Prostate gland (tissue), 2 donors: ENCODE measurements around the gene XRCC4. TPM values are rescaled to one million over a fixed set of nuclear protein-coding genes. Genes with fewer than 3 reads are reported as not detected.

Source experiments
- DNase-seq: peaks from one replicate; pipeline ENCODE4 v3.0.0-alpha.2; 2019; ENCODE audit warnings: low spot score
- H3K27ac ChIP-seq, 2 donors: fragments of 200-600 bp; sonication (generic); 2 replicates each; pipeline ENCODE4 v1.5.1; 2017 to 2019
- H3K27me3 ChIP-seq: fragments of 200-600 bp; sonication (generic); replicated peaks from 2 replicates; pipeline ENCODE4 v1.5.1; 2019; ENCODE audit not compliant: insufficient read depth
- H3K36me3 ChIP-seq, 2 donors: fragments of 200-600 bp; sonication (generic); 1 replicate in 1 of 2; 2 replicates in 1 of 2; pipeline versions ENCODE4 v1.5.1 to v1.8.1; 2017 to 2019
- H3K4me1 ChIP-seq: fragments of 200-600 bp; sonication (generic); replicated peaks from 2 replicates; pipeline ENCODE4 v1.5.1; 2019
- H3K4me3 ChIP-seq, 2 donors: fragments of 200-600 bp; sonication (generic); 2 replicates each; pipeline ENCODE4 v1.5.1; 2017 to 2019
- H3K9me3 ChIP-seq: fragments of 200-600 bp; sonication (generic); 2 replicates; pipeline ENCODE4 v1.5.1; 2017
- POLR2A ChIP-seq: fragments of 450-650 bp; IDR thresholded peaks from one replicate; pipeline ENCODE4 v1.6.1; 2016; ENCODE audit warnings: antibody characterized with exemption, mild to moderate bottlenecking
- POLR2AphosphoS5 ChIP-seq: sonication (generic); formaldehyde crosslinking; IDR thresholded peaks from one replicate; pipeline ENCODE4 v1.6.1; 2017; ENCODE audit warnings: antibody characterized with exemption
- WGBS: methylation state at CpG from one replicate; pipeline ENCODE4 v1.1.5; 2018; 5-methylcytosine and 5-hydroxymethylcytosine counted together
- intact Hi-C: fragments of 100-400 bp; cut with DNase I; formaldehyde crosslinking; loops from one replicate; pipeline ENCODE4 v1.14.2; 2022
- total RNA-seq, 2 donors: library from RNA; depleted of rRNA; stranded (reverse); fragments of >200 nt; gene quantifications; one replicate each; pipeline ENCODE4 v1.1.0, GENCODE V29; 2016
- TF ChIP-seq, protein P1 (sequence below), 4 experiments: fragments of 200-600 bp in 2 of 4; fragments of 450-650 bp in 2 of 4; sonication (generic) in 2 of 4; IDR thresholded peaks; 1 replicate in 3 of 4; 2 replicates in 1 of 4; pipeline ENCODE4 v1.5.1; 2016 to 2019; ENCODE audit warnings: antibody characterized with exemption in 4 of 4, mild to moderate bottlenecking in 2 of 4, moderate library complexity in 2 of 4

The XRCC4 gene
- total RNA-seq, 2 donors from 2014 or later, result 7.3 to 11.4 TPM

GRCh38 chr5:83085106-83085505 lies 7.8 kb downstream of the XRCC4 start:
- WGBS, result 43% methylated on average over 2 of the region's 2 CpGs
- Histone ChIP-seq H3K4me1 (no peaks in the 10 kb centered on the region), H3K9me3 (no peaks in the 10 kb centered on the region), H3K36me3 (no peaks in the 10 kb centered on the region), H3K27ac (no peak overlapping the region), H3K4me3 (no peak overlapping the region), H3K27me3 (no peaks in the 10 kb centered on the region)
- no peak for DNase-seq
- TF ChIP-seq POLR2AphosphoS5 (no peak), POLR2A (no peak)
- TF ChIP-seq, protein P1, sequence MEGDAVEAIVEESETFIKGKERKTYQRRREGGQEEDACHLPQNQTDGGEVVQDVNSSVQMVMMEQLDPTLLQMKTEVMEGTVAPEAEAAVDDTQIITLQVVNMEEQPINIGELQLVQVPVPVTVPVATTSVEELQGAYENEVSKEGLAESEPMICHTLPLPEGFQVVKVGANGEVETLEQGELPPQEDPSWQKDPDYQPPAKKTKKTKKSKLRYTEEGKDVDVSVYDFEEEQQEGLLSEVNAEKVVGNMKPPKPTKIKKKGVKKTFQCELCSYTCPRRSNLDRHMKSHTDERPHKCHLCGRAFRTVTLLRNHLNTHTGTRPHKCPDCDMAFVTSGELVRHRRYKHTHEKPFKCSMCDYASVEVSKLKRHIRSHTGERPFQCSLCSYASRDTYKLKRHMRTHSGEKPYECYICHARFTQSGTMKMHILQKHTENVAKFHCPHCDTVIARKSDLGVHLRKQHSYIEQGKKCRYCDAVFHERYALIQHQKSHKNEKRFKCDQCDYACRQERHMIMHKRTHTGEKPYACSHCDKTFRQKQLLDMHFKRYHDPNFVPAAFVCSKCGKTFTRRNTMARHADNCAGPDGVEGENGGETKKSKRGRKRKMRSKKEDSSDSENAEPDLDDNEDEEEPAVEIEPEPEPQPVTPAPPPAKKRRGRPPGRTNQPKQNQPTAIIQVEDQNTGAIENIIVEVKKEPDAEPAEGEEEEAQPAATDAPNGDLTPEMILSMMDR (IDR thresholded peaks at IDR 0.05), result no peak
- intact Hi-C loops, result no loop called here

DNA sequence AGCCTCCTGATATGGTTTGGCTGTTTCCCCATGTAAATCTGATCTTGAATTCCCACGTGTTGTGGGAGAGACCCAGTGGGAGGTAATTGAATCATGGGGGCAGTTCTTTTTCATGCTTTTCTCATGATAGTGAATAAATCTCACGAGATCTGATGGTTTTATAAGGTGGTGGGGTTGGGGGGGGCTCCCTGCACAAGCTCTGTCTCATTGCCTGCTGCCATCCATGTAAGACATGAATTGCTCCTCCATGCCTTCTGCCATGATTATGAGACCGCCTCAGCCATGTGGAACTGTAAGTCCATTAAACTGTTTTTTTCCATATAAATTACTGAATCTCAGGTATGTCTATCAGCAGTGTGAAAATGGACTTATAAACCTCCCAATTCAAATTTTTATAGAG lies 12.8 kb downstream of the XRCC4 start:
- DNase-seq, result no peak
- no peak for TF ChIP-seq POLR2A
- no peak for TF ChIP-seq POLR2AphosphoS5
- TF ChIP-seq, protein P1 (IDR thresholded peaks at IDR 0.05), result no peak
- no peaks in the 10 kb centered on the region for H3K36me3 ChIP-seq
- H3K4me1 ChIP-seq, result no peaks in the 10 kb centered on the region
- H3K27ac ChIP-seq, result no peak overlapping the region
- H3K9me3 ChIP-seq, result no peaks in the 10 kb centered on the region
- intact Hi-C loops, result no loop called here
- H3K27me3 ChIP-seq, result no peaks in the 10 kb centered on the region
- WGBS, result 91% methylated on average over 3 of the region's 3 CpGs
- no peak overlapping the region for H3K4me3 ChIP-seq

- intact Hi-C loops, result no loop called here
- Histone ChIP-seq H3K4me3 (no peak overlapping the region), H3K27ac (no peak overlapping the region), H3K27me3 (no peaks in the 10 kb centered on the region), H3K9me3 (no peaks in the 10 kb centered on the region), H3K36me3 (no peaks in the 10 kb centered on the region), H3K4me1 (no peaks in the 10 kb centered on the region)
- no peak for DNase-seq
- 94% methylated on average over 2 of the region's 2 CpGs for WGBS
- TF ChIP-seq, protein P1 (IDR thresholded peaks at IDR 0.05), result no peak
- no peak for TF ChIP-seq POLR2AphosphoS5
- TF ChIP-seq POLR2A, result no peak
These were observed 15.3 kb downstream of the XRCC4 start for GRCh38 chr5:83092619-83093018.

DNA sequence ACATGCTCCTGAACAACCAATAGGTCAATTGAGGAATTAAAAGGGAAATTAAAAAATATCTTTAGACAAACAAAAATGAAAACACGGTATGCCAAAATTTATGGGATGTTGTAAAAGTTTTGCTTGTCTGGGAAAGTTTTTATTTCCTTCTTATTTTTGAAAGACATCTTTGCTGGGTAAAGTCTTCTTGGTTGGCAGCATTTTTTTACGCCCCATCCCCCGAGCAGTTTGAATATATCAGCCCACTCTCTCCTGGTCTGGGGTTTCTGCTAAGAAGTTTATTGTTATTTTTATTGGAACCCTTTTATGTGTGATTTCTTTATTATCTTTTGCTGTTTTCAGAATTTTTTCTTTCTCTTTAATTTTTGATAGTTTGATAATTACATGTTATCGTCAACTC lies 16.3 kb downstream of the XRCC4 start:
- H3K36me3 ChIP-seq, result no peaks in the 10 kb centered on the region
- no peaks in the 10 kb centered on the region for H3K4me1 ChIP-seq
- intact Hi-C loops, result no loop called here
- no peaks in the 10 kb centered on the region for H3K9me3 ChIP-seq
- TF ChIP-seq POLR2A (no peak), POLR2AphosphoS5 (no peak)
- TF ChIP-seq, protein P1 (IDR thresholded peaks at IDR 0.05), result no peak
- no peak for DNase-seq
- H3K4me3 ChIP-seq, result no peak overlapping the region
- no peaks in the 10 kb centered on the region for H3K27me3 ChIP-seq
- 94% methylated on average over 4 of the region's 4 CpGs for WGBS
- no peak overlapping the region for H3K27ac ChIP-seq

DNA sequence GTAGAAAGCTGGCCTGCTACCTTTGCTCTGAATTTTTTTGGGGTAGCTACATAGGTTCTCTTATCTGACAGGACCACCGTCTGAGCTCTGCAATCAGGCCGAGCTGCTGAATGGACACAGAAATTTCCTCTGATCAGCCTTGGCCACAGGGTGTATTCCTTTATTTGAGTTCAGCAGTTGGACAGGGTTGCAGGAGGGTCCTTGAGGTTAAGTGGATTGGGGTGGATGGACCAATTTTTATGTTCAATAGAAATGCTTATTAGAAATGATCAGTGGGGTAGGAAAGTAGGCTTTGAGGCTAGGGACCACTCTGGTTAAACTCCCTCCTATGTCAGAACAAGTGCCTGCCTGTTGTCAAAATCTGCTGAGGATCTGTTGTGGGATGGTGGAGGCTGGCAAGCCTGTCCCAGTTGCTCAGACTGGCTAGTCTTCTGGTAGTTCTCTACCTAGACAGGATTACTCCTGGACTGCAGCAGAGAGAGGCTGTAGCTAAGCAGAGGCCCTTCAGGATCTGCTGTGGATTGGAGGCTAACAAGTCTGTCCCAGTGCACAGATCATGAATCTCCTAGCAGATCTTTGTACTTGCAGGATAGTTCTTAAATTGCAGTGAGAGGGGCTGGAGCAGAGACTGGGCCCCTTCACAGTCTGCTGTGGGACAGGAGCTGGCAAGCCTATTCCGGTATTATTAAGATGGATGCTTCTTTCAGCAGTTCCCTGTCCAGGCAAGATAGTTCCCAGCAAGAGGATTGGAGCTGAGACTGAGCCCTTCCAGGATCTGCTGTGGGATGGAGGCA lies 18.0 kb downstream of the XRCC4 start:
- TF ChIP-seq, protein P1 (IDR thresholded peaks at IDR 0.05), result no peak
- no peak for TF ChIP-seq POLR2A
- TF ChIP-seq POLR2AphosphoS5, result no peak
- Histone ChIP-seq H3K9me3 (no peaks in the 10 kb centered on the region), H3K36me3 (no peaks in the 10 kb centered on the region), H3K4me3 (no peak overlapping the region), H3K27ac (no peak overlapping the region), H3K27me3 (no peaks in the 10 kb centered on the region), H3K4me1 (no peaks in the 10 kb centered on the region)
- DNase-seq, result no peak
- WGBS, result 97% methylated on average over 3 of the region's 3 CpGs
- intact Hi-C loops, result no loop called here
